Gastroesophageal sphincter (tissue), 4 donors: ENCODE measurements around the gene MED27. TPM values are rescaled to one million over a fixed set of nuclear protein-coding genes. Genes with fewer than 3 reads are reported as not detected.

Experiments used
- ATAC-seq: fragments of 150-250 bp; one replicate; pipeline ENCODE4 v1.9.1; 2016; ENCODE audit warnings: mild to moderate bottlenecking, moderate library complexity
- H3K27ac ChIP-seq, 4 donors: fragments of 200-600 bp; sonication (generic) in 3 of 4; 1 replicate in 3 of 4; 2 replicates in 1 of 4; pipeline ENCODE4 v1.5.1; 2016 to 2019
- H3K27me3 ChIP-seq: fragments of 200-600 bp; sonication (generic); one replicate; pipeline ENCODE4 v1.5.1; 2019
- H3K36me3 ChIP-seq, 2 donors: fragments of 200-600 bp; sonication (generic); one replicate each; pipeline ENCODE4 v1.5.1; 2019; ENCODE audit warnings: control low read depth in 1 of 2
- H3K4me1 ChIP-seq, 3 donors: fragments of 200-600 bp; sonication (generic); 1 replicate in 2 of 3; 2 replicates in 1 of 3; pipeline ENCODE4 v1.5.1; 2016 to 2019; ENCODE audit warnings: control low read depth in 2 of 3
- H3K4me3 ChIP-seq, 2 donors: fragments of 200-600 bp; sonication (generic); one replicate each; pipeline ENCODE4 v1.5.1; 2019; ENCODE audit warnings: mild to moderate bottlenecking in 1 of 2, moderate library complexity in 1 of 2
- H3K9me3 ChIP-seq, 3 donors: fragments of 200-600 bp; sonication (generic); one replicate each; pipeline ENCODE4 v1.5.1; 2017 to 2019; ENCODE audit warnings: control low read depth in 2 of 3
- EP300 ChIP-seq: sonication (generic); formaldehyde crosslinking; IDR thresholded peaks from one replicate; pipeline ENCODE4 v1.6.1; 2017; ENCODE audit warnings: antibody characterized with exemption, mild to moderate bottlenecking
- POLR2A ChIP-seq, 2 donors: fragments of 450-650 bp; IDR thresholded peaks; one replicate each; pipeline ENCODE4 v1.6.1; 2017; ENCODE audit warnings: antibody characterized with exemption in 2 of 2, mild to moderate bottlenecking in 2 of 2, moderate library complexity in 1 of 2
- POLR2AphosphoS5 ChIP-seq: sonication (generic); formaldehyde crosslinking; IDR thresholded peaks from one replicate; pipeline ENCODE4 v1.6.1; 2017; ENCODE audit warnings: antibody characterized with exemption
- WGBS, 2 donors: methylation state at CpG; one replicate each; pipeline ENCODE4 v1.1.5; 2018; ENCODE audit warnings: low coverage in 1 of 2; 5-methylcytosine and 5-hydroxymethylcytosine counted together
- total RNA-seq, 4 donors: library from RNA; depleted of rRNA; stranded (reverse); fragments of >200 nt; gene quantifications; one replicate each; pipeline ENCODE4 v1.1.0, GENCODE V29; 2016
- TF ChIP-seq, protein P1 (sequence below), 4 experiments: fragments of 200-600 bp in 2 of 4; fragments of 450-650 bp in 2 of 4; sonication (generic) in 1 of 4; IDR thresholded peaks; one replicate each; pipeline ENCODE4 v1.5.1; 2017 to 2019; ENCODE audit warnings: antibody characterized with exemption in 4 of 4, mild to moderate bottlenecking in 2 of 4, moderate library complexity in 2 of 4

The MED27 gene
- total RNA-seq, 4 donors from 2014 or later: 13.2 to 21.0 (median 13.9) TPM

DNA sequence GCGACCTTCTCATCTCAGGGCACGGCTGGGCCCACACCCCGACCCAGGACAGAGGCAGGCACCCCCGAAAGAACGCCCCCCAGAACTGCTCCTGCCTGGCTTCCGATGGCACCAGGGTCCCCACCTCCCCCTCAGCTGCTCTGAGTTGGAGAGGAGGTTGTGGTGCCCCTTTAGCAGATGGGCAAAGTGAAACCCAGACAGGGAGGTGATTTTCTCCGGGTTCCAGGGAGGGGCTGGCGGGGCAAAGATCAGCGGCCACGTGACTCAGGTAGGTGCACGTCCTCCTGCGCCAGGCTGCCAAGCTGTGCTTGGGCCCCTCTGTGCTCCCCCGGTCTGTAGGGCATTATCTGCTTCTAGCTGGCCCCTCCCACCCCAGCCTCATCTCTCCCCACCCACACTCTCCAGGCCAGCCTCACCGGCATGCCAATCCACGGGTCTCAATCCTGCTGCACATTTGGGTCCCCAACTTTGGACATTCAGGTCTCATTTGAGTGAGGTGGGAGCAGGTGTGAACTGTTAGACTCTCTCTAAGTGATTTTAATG lies 254.6 kb downstream of the MED27 start:
- ATAC-seq: no peak
- peaks cover 0 to 7% (median 0%) of the 10 kb centered on the region in 3 donors for H3K9me3 ChIP-seq
- H3K4me1 ChIP-seq: no peaks in the 10 kb centered on the region
- WGBS, 2 donors: 82 to 84% methylated on average over 4 to 8 of the region's 15 CpGs
- no peak overlapping the region for H3K27ac ChIP-seq
- H3K4me3 ChIP-seq: no peak overlapping the region
- no peak for TF ChIP-seq POLR2AphosphoS5
- TF ChIP-seq, protein P1, sequence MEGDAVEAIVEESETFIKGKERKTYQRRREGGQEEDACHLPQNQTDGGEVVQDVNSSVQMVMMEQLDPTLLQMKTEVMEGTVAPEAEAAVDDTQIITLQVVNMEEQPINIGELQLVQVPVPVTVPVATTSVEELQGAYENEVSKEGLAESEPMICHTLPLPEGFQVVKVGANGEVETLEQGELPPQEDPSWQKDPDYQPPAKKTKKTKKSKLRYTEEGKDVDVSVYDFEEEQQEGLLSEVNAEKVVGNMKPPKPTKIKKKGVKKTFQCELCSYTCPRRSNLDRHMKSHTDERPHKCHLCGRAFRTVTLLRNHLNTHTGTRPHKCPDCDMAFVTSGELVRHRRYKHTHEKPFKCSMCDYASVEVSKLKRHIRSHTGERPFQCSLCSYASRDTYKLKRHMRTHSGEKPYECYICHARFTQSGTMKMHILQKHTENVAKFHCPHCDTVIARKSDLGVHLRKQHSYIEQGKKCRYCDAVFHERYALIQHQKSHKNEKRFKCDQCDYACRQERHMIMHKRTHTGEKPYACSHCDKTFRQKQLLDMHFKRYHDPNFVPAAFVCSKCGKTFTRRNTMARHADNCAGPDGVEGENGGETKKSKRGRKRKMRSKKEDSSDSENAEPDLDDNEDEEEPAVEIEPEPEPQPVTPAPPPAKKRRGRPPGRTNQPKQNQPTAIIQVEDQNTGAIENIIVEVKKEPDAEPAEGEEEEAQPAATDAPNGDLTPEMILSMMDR (IDR thresholded peaks at IDR 0.05): no peak
- no peak for TF ChIP-seq POLR2A (IDR thresholded peaks at IDR 0.05)
- no peak for TF ChIP-seq EP300
- peaks cover 66% of the 10 kb centered on the region for H3K27me3 ChIP-seq
- H3K36me3 ChIP-seq: no peaks in the 10 kb centered on the region

DNA sequence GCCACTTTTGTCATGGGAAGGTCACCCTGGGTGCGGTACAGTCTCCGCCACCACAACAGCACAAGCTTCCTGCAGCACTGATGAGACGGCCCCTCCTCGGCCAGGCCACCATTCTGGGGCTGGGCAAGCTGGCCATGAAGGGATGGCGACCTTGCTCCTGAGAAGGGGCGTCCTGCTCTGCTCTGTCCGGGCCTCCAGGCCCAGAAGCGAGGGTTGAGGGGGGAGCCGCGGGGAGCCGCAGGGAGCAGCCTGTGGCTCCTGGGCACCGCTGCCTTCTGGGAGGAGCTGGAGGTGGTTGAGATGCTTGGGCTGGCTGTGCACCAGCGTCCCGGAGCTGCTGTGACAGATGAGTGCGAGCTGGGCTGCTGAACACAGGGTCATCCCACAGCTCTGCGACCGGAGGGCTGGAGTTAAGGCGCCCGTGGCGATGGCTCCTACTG lies 255.5 kb downstream of the MED27 start:
- no CpG with 5 or more reads among the region's 20 CpGs for WGBS, 2 donors
- Histone ChIP-seq H3K4me3 (no peak overlapping the region), H3K4me1 (no peaks in the 10 kb centered on the region), H3K36me3 (no peaks in the 10 kb centered on the region), H3K27ac (no peak overlapping the region), H3K9me3 (peaks cover 0 to 7% (median 0%) of the 10 kb centered on the region in 3 donors), H3K27me3 (peaks cover 74% of the 10 kb centered on the region)
- no peak for ATAC-seq
- TF ChIP-seq POLR2AphosphoS5 (no peak), POLR2A (IDR thresholded peaks at IDR 0.05) (no peak), EP300 (no peak)
- TF ChIP-seq, protein P1 (IDR thresholded peaks at IDR 0.05): no peak

DNA sequence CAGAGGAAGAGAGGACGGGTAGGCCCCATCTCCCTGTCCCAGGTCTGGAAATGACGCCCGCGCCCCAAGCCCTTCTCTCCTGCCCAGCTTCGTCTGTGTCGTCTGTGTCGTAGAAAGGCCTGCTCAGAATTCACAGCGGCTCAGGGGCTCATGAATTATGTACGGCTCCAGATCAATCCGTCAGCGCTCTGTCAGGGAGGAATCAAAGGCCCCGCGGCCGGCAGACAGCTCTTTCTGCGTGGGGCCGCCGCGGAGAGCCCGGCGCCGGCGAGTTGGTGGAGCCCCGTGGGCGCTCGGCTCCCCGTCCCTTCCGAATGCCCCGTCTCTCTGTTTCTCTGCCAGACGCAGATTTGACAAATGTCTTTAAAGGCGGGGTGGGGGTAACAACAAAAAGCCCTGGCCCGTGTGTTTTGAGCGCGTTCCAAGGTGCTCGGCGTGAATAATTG lies 255.9 kb downstream of the MED27 start:
- WGBS, 2 donors: 67% methylated on average over 1 of the region's 35 CpGs; no CpG with 5 or more reads in 1 of the 2 donors
- TF ChIP-seq EP300 (no peak), POLR2AphosphoS5 (no peak), POLR2A (IDR thresholded peaks at IDR 0.05) (no peak)
- TF ChIP-seq, protein P1 (IDR thresholded peaks at IDR 0.05): no peak
- Histone ChIP-seq H3K36me3 (no peaks in the 10 kb centered on the region), H3K4me1 (no peaks in the 10 kb centered on the region), H3K4me3 (no peak overlapping the region), H3K27me3 (peaks cover 72% of the 10 kb centered on the region), H3K27ac (no peak overlapping the region), H3K9me3 (peaks cover 0 to 7% (median 0%) of the 10 kb centered on the region in 3 donors)
- ATAC-seq: no peak

DNA sequence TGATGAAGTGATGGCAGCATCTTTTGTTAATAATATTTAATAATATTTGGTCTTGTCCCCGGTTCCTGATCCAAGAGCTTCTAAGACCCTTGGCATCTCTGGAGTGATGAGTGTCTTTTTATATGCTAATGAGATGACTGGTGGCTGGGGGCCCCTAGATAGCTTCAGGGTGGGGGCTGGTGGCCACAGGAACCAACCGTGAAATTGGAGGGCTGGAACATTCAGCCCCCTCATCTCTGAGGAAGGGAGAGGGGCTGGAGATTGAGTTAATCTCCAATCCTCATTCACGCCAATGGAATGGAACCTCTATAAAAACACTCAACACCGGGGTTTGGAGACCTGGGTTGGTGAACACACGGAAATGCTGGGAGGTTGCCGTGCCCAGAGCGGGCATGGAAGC lies 261.6 kb downstream of the MED27 start:
- H3K27ac ChIP-seq: no peak overlapping the region
- no peaks in the 10 kb centered on the region for H3K36me3 ChIP-seq
- H3K9me3 ChIP-seq: no peaks in the 10 kb centered on the region
- H3K27me3 ChIP-seq: peaks cover 77% of the 10 kb centered on the region
- no peaks in the 10 kb centered on the region for H3K4me1 ChIP-seq
- WGBS, 2 donors: 71 to 87% methylated on average over 4 to 5 of the region's 7 CpGs
- TF ChIP-seq EP300: no peak
- TF ChIP-seq, protein P1 (IDR thresholded peaks at IDR 0.05): no peak
- ATAC-seq: no peak
- H3K4me3 ChIP-seq: no peak overlapping the region

DNA sequence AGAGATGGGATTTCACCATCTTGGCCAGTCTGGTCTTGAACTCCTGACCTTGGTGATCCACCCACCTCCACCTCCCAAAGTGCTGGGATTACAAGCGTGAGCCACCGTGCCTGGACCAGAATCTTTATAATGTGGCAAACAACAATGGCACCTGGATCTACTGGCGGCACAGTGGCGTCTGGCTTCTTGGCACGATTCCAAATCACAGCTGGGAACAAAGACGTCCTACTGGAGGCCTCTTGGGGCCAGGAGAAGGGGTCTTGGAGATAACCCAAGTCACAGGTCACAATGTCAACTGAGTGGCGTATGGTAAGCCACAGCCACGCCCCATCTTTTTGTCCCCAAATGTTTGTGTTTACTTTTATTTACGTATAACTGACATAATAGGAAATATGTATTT lies 262.0 kb downstream of the MED27 start:
- peaks cover 77% of the 10 kb centered on the region for H3K27me3 ChIP-seq
- no peaks in the 10 kb centered on the region for H3K9me3 ChIP-seq
- 40 to 42% methylated on average over 4 to 7 of the region's 9 CpGs for WGBS, 2 donors
- TF ChIP-seq POLR2AphosphoS5: no peak
- TF ChIP-seq, protein P1 (IDR thresholded peaks at IDR 0.05): no peak
- no peak for TF ChIP-seq EP300
- TF ChIP-seq POLR2A (IDR thresholded peaks at IDR 0.05): no peak
- no peaks in the 10 kb centered on the region for H3K36me3 ChIP-seq
- H3K4me1 ChIP-seq: no peaks in the 10 kb centered on the region
- ATAC-seq: no peak
- no peak overlapping the region for H3K4me3 ChIP-seq
- no peak overlapping the region for H3K27ac ChIP-seq
